IMR-90 (cell line): ENCODE measurements around the gene TENM4. TPM values are rescaled to one million over a fixed set of nuclear protein-coding genes. Genes with fewer than 3 reads are reported as not detected.

Experiments
- ATAC-seq: fragments of 200-7000 bp; cut with Tn5 transposase; 2 replicates; pipeline ENCODE4 v1.9.1; 2020; ENCODE audit warnings: low read depth, mild to moderate bottlenecking, moderate library complexity
- BruUV-seq: library from RNA; stranded (reverse); fragments of 400-500 nt; replicated peaks from 2 replicates; lab custom pipeline; 2021; lab: Mats Ljungman, UMichigan
- CTCF ChIA-PET: fragments of 300-600 bp; formaldehyde crosslinking; extraction: SDS; loops from one replicate; lab custom pipeline; 2021; ENCODE audit warnings: antibody characterized with exemption; lab: Yijun Ruan, JAX
- POLR2A ChIA-PET: fragments of 300-600 bp; sonication (Branson Sonifier 250); formaldehyde crosslinking; loops from one replicate; lab custom pipeline; 2022; ENCODE audit warnings: antibody characterized with exemption; ENCODE audit not compliant: unreplicated experiment; lab: Charles Lee
- DNase-seq: peaks from one replicate; pipeline ENCODE4 v3.0.0; 2013
- H2AFZ ChIP-seq: replicated peaks from 2 replicates; pipeline ENCODE3; 2013; ENCODE audit warnings: low read length, mild to moderate bottlenecking; ENCODE audit not compliant: poor library complexity
- H2AK5ac ChIP-seq: 2 replicates; pipeline ENCODE4 v1.6.1; 2013; ENCODE audit warnings: low read depth, low read length, inconsistent platforms
- H2AK9ac ChIP-seq: replicated peaks from 2 replicates; pipeline ENCODE3; 2013; ENCODE audit warnings: mild to moderate bottlenecking, low read depth, low read length, moderate library complexity; ENCODE audit not compliant: poor library complexity
- H2BK120ac ChIP-seq: 2 replicates; pipeline ENCODE4 v1.6.1; 2013; ENCODE audit warnings: low read depth, low read length, inconsistent platforms
- H2BK15ac ChIP-seq: 3 replicates; pipeline ENCODE4 v1.6.1; 2013; ENCODE audit warnings: low read depth, low read length, inconsistent platforms
- H2BK20ac ChIP-seq: 2 replicates; pipeline ENCODE4 v1.6.1; 2013; ENCODE audit warnings: low read depth, mild to moderate bottlenecking, inconsistent platforms, low read length, moderate library complexity
- H2BK5ac ChIP-seq: 2 replicates; pipeline ENCODE4 v1.6.1; 2013; ENCODE audit warnings: mild to moderate bottlenecking, low read depth, low read length, inconsistent platforms; ENCODE audit not compliant: poor library complexity, severe bottlenecking
- H3K14ac ChIP-seq: replicated peaks from 2 replicates; pipeline ENCODE4 v1.6.1; 2013; ENCODE audit warnings: low read depth, low read length, inconsistent platforms
- H3K18ac ChIP-seq: 2 replicates; pipeline ENCODE4 v1.6.1; 2013; ENCODE audit warnings: low read depth, low read length, control low read depth
- H3K23ac ChIP-seq: 2 replicates; pipeline ENCODE4 v1.6.1; 2013; ENCODE audit warnings: low read depth, low read length, inconsistent platforms
- H3K27ac ChIP-seq: 2 replicates; pipeline ENCODE4 v1.5.1; 2013; ENCODE audit warnings: mild to moderate bottlenecking, control low read depth, low read length; ENCODE audit not compliant: insufficient read depth
- H3K27me3 ChIP-seq: 2 replicates; pipeline ENCODE4 v1.6.1; 2013; ENCODE audit warnings: low read length; ENCODE audit not compliant: control insufficient read depth, insufficient read depth
- H3K36me3 ChIP-seq: 2 replicates; pipeline ENCODE4 v1.6.1; 2013; ENCODE audit warnings: low read length, mixed read lengths; ENCODE audit not compliant: control insufficient read depth, insufficient read depth
- H3K4ac ChIP-seq: 2 replicates; pipeline ENCODE4 v1.6.1; 2013; ENCODE audit warnings: low read depth, low read length, inconsistent platforms
- H3K4me1 ChIP-seq: 2 replicates; pipeline ENCODE4 v1.6.1; 2013; ENCODE audit warnings: low read length, mixed read lengths; ENCODE audit not compliant: control insufficient read depth, insufficient read depth
- H3K4me2 ChIP-seq: 2 replicates; pipeline ENCODE4 v1.6.1; 2013; ENCODE audit warnings: low read depth, mild to moderate bottlenecking, control low read depth, low read length, moderate library complexity
- H3K4me3 ChIP-seq: 2 replicates; pipeline ENCODE4 v1.5.1; 2013; ENCODE audit warnings: low read depth, mild to moderate bottlenecking, control low read depth, low read length, moderate library complexity; ENCODE audit not compliant: insufficient read depth
- H3K56ac ChIP-seq: 2 replicates; pipeline ENCODE4 v1.6.1; 2013; ENCODE audit warnings: low read length, inconsistent platforms; ENCODE audit not compliant: insufficient read depth; ENCODE audit errors: extremely low read depth
- H3K79me1 ChIP-seq, 2 experiments: 2 replicates each; pipeline ENCODE4 v1.6.1; 2013; ENCODE audit warnings: low read length in 2 of 2, inconsistent platforms in 1 of 2, low read depth in 1 of 2
- H3K9ac ChIP-seq: 2 replicates; pipeline ENCODE4 v1.6.1; 2013; ENCODE audit warnings: low read depth, low read length, control low read depth
- H3K9me1 ChIP-seq: 2 replicates; pipeline ENCODE4 v1.6.1; 2013; ENCODE audit warnings: low read length, inconsistent platforms; ENCODE audit not compliant: insufficient read depth
- H3K9me3 ChIP-seq: 2 replicates; pipeline ENCODE4 v1.6.1; 2013; ENCODE audit warnings: low read length; ENCODE audit not compliant: control insufficient read depth, insufficient read depth
- H4K20me1 ChIP-seq: 2 replicates; pipeline ENCODE4 v1.6.1; 2013; ENCODE audit warnings: low read length, inconsistent platforms; ENCODE audit not compliant: insufficient read depth
- H4K5ac ChIP-seq: 2 replicates; pipeline ENCODE4 v1.6.1; 2013; ENCODE audit warnings: mild to moderate bottlenecking, low read depth, low read length, control low read depth
- H4K8ac ChIP-seq, 2 experiments: 2 replicates each; pipeline ENCODE4 v1.6.1; 2013; ENCODE audit warnings: low read depth in 2 of 2, low read length in 2 of 2, control low read depth in 1 of 2, inconsistent platforms in 1 of 2
- H4K91ac ChIP-seq: 2 replicates; pipeline ENCODE4 v1.6.1; 2013; ENCODE audit warnings: low read depth, low read length, inconsistent platforms; ENCODE audit not compliant: insufficient read depth
- BHLHE40 ChIP-seq: fragments of 150-350 bp; IDR thresholded peaks from 2 replicates; pipeline ENCODE4 v1.6.1; 2016; ENCODE audit warnings: mild to moderate bottlenecking, low read depth, low read length
- CEBPB ChIP-seq: IDR thresholded peaks from 2 replicates; pipeline ENCODE4 v1.6.1; 2012; ENCODE audit warnings: low read depth, low read length, improper control_type of control experiment
- CHD1 ChIP-seq: IDR thresholded peaks from 2 replicates; pipeline ENCODE4 v1.6.1; 2012; ENCODE audit warnings: low read depth, low read length, improper control_type of control experiment
- ELK1 ChIP-seq: fragments of 150-350 bp; IDR thresholded peaks from 2 replicates; pipeline ENCODE4 v1.6.1; 2016; ENCODE audit warnings: low read depth, mild to moderate bottlenecking, low read length, moderate library complexity, borderline replicate concordance
- FOS ChIP-seq: fragments of 150-350 bp; IDR thresholded peaks from 2 replicates; pipeline ENCODE4 v1.6.1; 2016; ENCODE audit warnings: low read depth, low read length
- MAFK ChIP-seq: IDR thresholded peaks from 2 replicates; pipeline ENCODE4 v1.6.1; 2012; ENCODE audit warnings: low read depth, low read length, improper control_type of control experiment
- MAZ ChIP-seq: IDR thresholded peaks from 2 replicates; pipeline ENCODE4 v1.6.1; 2012; ENCODE audit warnings: low read depth, mild to moderate bottlenecking, low read length, improper control_type of control experiment, moderate library complexity, borderline replicate concordance
- MXI1 ChIP-seq: IDR thresholded peaks from 2 replicates; pipeline ENCODE4 v1.6.1; 2012; ENCODE audit warnings: low read depth, mild to moderate bottlenecking, low read length, moderate library complexity, borderline replicate concordance
- POLR2A ChIP-seq: IDR thresholded peaks from 2 replicates; pipeline ENCODE4 v1.6.1; 2012; ENCODE audit warnings: mild to moderate bottlenecking, low read depth, low read length
- RAD21 ChIP-seq: IDR thresholded peaks from 2 replicates; pipeline ENCODE4 v1.6.1; 2012; ENCODE audit warnings: low read length, improper control_type of control experiment
- RCOR1 ChIP-seq: IDR thresholded peaks from 2 replicates; pipeline ENCODE4 v1.6.1; 2012; ENCODE audit warnings: mild to moderate bottlenecking, low read length, improper control_type of control experiment; ENCODE audit not compliant: insufficient replicate concordance
- RFX5 ChIP-seq: IDR thresholded peaks from 2 replicates; pipeline ENCODE4 v1.8.0; 2012; ENCODE audit warnings: low read depth, mild to moderate bottlenecking, low read length, moderate library complexity
- SMC3 ChIP-seq: fragments of 150-350 bp; IDR thresholded peaks from 2 replicates; pipeline ENCODE4 v1.6.1; 2016; ENCODE audit warnings: low read depth, mild to moderate bottlenecking, antibody characterized with exemption, low read length, moderate library complexity
- USF2 ChIP-seq: fragments of 150-350 bp; IDR thresholded peaks from 2 replicates; pipeline ENCODE4 v1.6.1; 2017; ENCODE audit warnings: mild to moderate bottlenecking, antibody characterized with exemption, low read length, low read depth
- WGBS, 2 experiments: methylation state at CpG; one replicate each; pipeline versions ENCODE4 v1.1.5 to v1.1.7; 2013; ENCODE audit warnings: missing lambda C conversion rate in 2 of 2; ENCODE audit not compliant: insufficient read length in 1 of 2; ENCODE audit errors: extremely low coverage in 2 of 2; 5-methylcytosine and 5-hydroxymethylcytosine counted together
- dilution Hi-C: fragments of 300-500 bp; cut with HindIII; formaldehyde crosslinking; loops from one replicate; pipeline ENCODE4 v1.14.3; 2018; ENCODE audit warnings: low sequenced_read_pairs; ENCODE audit not compliant: unreplicated experiment
- in situ Hi-C: fragments of 300-500 bp; cut with MboI; formaldehyde crosslinking; loops from 3 replicates; pipeline ENCODE4 v1.14.3; 2019; ENCODE audit warnings: low sequenced_read_pairs, inconsistent platforms, mixed read lengths
- intact Hi-C: fragments of 100-400 bp; cut with micrococcal nuclease; formaldehyde crosslinking; loops from 2 replicates; pipeline ENCODE4 v1.10.0; 2022
- polyA plus RNA-seq, 3 experiments: library from polyadenylated mRNA; depleted of rRNA; stranded (reverse); fragments of >200 nt; gene quantifications; 2 replicates each; pipeline ENCODE4 v1.2.3, GENCODE V29; 2012; ENCODE audit warnings: low replicate concordance in 1 of 3
- total RNA-seq: library from RNA; depleted of rRNA; stranded (reverse); fragments of >200 nt; gene quantifications from 2 replicates; pipeline ENCODE4 v1.2.3, GENCODE V29; 2012

Gene TENM4
- total and polyA plus RNA-seq, 2 of the 4 experiments (the other 2 are of a cell fraction): 7.4 to 9.0 TPM

GRCh38 chr11:79101656-79102055 is 339.2 kb downstream of the TENM4 start:
- no peak overlapping the region for H2BK20ac ChIP-seq

More at GRCh38 chr11:79101656-79102055, 339.2 kb downstream of the TENM4 start:
- no peak overlapping the region for H3K9ac ChIP-seq
- no peak overlapping the region for H3K4ac ChIP-seq
- H3K23ac ChIP-seq: no peak overlapping the region
- dilution Hi-C loops (no loop called here), intact Hi-C loops (loop anchor here (5.0 to 10.0 kb wide), 3 partner anchors 304 to 384 kb away; no protein-coding TSS in a partner anchor), in situ Hi-C loops (no loop called here)
- no peaks in the 10 kb centered on the region for H3K9me3 ChIP-seq
- 57% methylated on average over 1 of the region's 2 CpGs; no CpG with 5 or more reads in 1 of the 2 experiments for WGBS, 2 experiments
- H3K79me1 ChIP-seq: no peaks in the 10 kb centered on the region
- ATAC-seq: no peak
- H2BK5ac ChIP-seq: no peak overlapping the region
- H3K36me3 ChIP-seq: 0 out of 2 replicates have a peak, but pooled peaks cover 2% of the 10 kb centered on the region
- H3K56ac ChIP-seq: no peak overlapping the region
- no peak overlapping the region for H4K91ac ChIP-seq
- ChIA-PET POLR2A (no interaction called here), CTCF (interaction anchor here (3.8 kb wide), 1 partner anchor 455 kb away, joined by 28 read pairs; no protein-coding TSS in a partner anchor)
- no peak overlapping the region for H3K4me3 ChIP-seq
- H2BK15ac ChIP-seq: no peak overlapping the region
- H4K20me1 ChIP-seq: no peaks in the 10 kb centered on the region
- H2AK5ac ChIP-seq: no peak overlapping the region
- TF ChIP-seq RAD21 (no peak), CEBPB (no peak), ELK1 (no peak), CHD1 (no peak), USF2 (no peak), FOS (no peak), SMC3 (no peak), RCOR1 (no peak), MXI1 (no peak), MAZ (no peak), POLR2A (no peak), BHLHE40 (no peak), RFX5 (no peak), MAFK (no peak)
- no peak overlapping the region for H2BK120ac ChIP-seq
- H2AFZ ChIP-seq: no peak overlapping the region
- no peak for DNase-seq
- no peaks in the 10 kb centered on the region for H3K27me3 ChIP-seq
- no peak overlapping the region for H3K4me2 ChIP-seq
- H3K14ac ChIP-seq: no peak overlapping the region
- H3K9me1 ChIP-seq: no peaks in the 10 kb centered on the region; the same call in 1 of the 2 replicates
- no peak overlapping the region for H3K18ac ChIP-seq
- no peak overlapping the region for H4K5ac ChIP-seq
- no peak overlapping the region for H3K27ac ChIP-seq
- no peak overlapping the region for H4K8ac ChIP-seq
- BruUV-seq: no TSS peak
- no peak overlapping the region for H2AK9ac ChIP-seq
- H3K4me1 ChIP-seq: peaks cover 5% of the 10 kb centered on the region
